Measurements from ENCODE around the gene DRD2.

- TF ChIP-seq CTCF (IDR thresholded peaks at IDR 0.05): no peak
- TF ChIP-seq POLR2A (IDR thresholded peaks at IDR 0.05): no peak
Observed at GRCh38 chr11:113448316-113448677, 26.9 kb downstream of the DRD2 start.
